Caki2 (cell line): Measurements from ENCODE around the gene PARD6A. TPM values are rescaled to one million over a fixed set of nuclear protein-coding genes. Genes with fewer than 3 reads are reported as not detected.

Experiments used
- DNase-seq: peaks from one replicate; pipeline ENCODE4 v3.0.0-alpha.2; 2015; ENCODE audit warnings: low read depth
- in situ Hi-C: cut with HindIII; loops from 2 replicates; pipeline ENCODE4 v1.10.0; 2016; ENCODE audit warnings: low sequenced_read_pairs, low pct_unique_long_range_greater_than_20kb, mixed read lengths
- total RNA-seq: library from RNA; depleted of rRNA; stranded (reverse); fragments of >200 nt; shearing (Covaris generic); gene quantifications from 2 replicates; pipeline ENCODE4 v1.2.3, GENCODE V29; 2014; ENCODE audit warnings: low replicate concordance

Gene PARD6A
- total RNA-seq, 1 experiment from 2014 or later: 5.3 TPM

GRCh38 chr16:67664258-67664657, 3.5 kb downstream of the PARD6A start:
- in situ Hi-C loops: no loop called here
- DNase-seq: no peak

GRCh38 chr16:67664871-67665270, 4.1 kb downstream of the PARD6A start:
- no peak for DNase-seq
- in situ Hi-C loops: no loop called here

DNA sequence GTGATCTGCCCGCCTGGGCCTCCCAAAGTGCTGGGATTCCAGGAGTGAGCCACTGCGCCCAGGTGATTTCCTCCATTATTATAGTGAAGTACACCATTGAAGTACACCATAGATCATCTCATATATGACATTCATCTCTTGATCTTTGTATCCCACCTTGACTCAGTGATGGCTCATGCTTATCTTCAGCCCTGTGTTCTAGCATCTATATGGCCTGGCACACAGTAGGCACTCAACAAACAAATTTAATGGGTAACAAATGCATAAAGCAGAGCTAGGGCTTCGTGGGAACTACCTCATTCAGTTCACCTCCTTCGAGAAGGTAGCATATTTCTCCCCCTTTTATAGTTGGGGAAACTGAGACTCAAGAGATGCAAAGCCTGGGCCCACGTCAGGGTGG, 4.8 kb downstream of the PARD6A start:
- no peak for DNase-seq
- in situ Hi-C loops: no loop called here

- in situ Hi-C loops: no loop called here
These were observed 5.3 kb downstream of the PARD6A start for GRCh38 chr16:67666032-67666551.

DNA sequence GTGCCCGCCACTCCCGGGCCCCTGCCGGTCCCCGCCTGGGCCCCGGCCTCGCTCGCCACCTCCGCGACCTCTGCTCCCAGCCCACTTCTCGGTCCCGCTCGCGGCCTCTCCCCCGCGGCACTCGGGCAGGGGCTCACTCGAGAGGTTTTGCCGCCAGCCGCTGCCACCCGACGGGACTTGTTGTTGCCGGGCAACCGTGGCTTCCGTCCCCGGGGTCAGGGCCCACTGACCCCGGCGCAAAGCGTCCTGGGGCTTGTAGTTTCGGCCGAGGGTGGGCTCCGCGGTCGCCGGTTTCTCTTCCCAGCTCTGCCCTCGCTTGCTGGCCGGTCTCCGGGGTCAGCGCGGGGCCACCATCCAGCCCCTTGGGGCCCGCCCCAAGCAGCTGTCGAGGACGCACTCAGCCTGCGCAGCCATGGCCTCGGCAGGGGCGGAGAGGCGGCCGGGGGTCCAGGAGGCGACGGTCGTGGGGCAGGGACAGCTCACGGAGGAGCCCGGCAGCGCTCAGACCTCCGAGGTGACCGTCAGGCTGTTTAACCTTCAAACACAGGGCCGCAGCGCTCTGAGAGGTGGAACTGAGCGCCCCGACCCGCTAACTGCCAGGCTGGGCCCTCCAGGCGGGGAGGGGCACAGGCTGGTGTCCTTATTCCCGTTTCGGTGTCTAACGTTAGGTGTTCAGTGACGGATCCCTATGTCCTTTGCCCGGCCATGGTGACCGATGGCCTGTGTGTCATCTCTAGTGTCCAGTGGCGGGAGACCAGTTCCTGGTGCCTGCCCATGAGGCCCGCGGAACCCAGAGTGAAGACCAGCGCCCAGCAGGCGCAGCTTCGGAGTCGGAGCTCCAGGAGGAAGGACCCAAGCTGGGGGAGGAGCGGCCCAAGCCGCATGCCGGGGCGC, 6.0 kb downstream of the PARD6A start, which contains the start of the genes C16orf86 and ENKD1:
Gene C16orf86, plus strand, starts transcription at position 256 of the 894 bp plus-strand sequence. Its CDS starts 157 bp downstream, at position 413.
Gene ENKD1, minus strand, starts transcription at position 192 of the 894 bp plus-strand sequence. CDS start 308 bp downstream, outside the sequence.
- in situ Hi-C loops: no loop called here

More at GRCh38 chr16:67666032-67666551, 5.3 kb downstream of the PARD6A start:
- no peak for DNase-seq

GRCh38 chr16:67667453-67667816, 6.7 kb downstream of the PARD6A start:
- no peak for DNase-seq
- in situ Hi-C loops: no loop called here

More for the DNA sequence above, 6.0 kb downstream of the PARD6A start, which contains the start of the genes C16orf86 and ENKD1:
- DNase-seq: no peak

DNA sequence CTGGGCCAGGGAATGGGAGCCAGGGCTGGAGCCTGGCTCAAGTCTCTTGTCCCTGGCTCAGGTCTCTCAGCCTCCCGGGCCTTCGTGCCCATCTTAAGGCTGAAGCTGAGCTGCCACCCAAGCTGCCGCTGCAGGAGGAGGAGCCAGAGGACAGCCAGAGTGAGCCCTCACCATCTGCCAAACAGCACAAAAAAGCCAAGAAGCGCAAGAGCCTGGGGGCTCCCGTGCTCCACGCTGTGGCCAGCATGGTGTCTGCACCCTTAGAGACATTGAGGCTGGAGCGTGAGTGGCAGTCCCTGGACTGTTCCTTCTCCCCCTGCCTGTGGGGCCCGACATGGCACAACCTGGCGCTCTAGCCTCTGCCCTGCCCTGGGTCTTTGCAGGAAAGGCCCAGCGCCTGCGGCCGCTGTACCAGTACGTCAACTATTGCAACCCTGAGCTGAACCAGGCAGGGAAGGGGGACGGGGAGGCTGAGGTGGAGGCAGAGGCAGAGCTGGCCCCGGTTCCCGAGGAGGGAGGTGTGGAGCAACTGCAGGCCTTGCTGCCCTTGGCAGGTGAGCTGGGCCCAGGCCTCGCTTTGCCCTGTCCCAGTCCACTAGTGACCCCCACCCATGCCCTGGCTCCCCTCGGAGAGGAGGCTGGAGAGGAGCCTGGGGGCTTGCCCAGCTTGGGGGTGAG, 7.2 kb downstream of the PARD6A start:
- peak; percentile 27 for DNase-seq
- in situ Hi-C loops: no loop called here

- no peak for DNase-seq
- in situ Hi-C loops: no loop called here
These were observed 7.9 kb downstream of the PARD6A start for GRCh38 chr16:67668495-67669157.

- in situ Hi-C loops: no loop called here
- no peak for DNase-seq
These were observed 8.8 kb downstream of the PARD6A start for GRCh38 chr16:67669499-67670101.

- no peak for DNase-seq
- in situ Hi-C loops: no loop called here
These were observed 11.5 kb downstream of the PARD6A start for GRCh38 chr16:67672306-67672705.

DNA sequence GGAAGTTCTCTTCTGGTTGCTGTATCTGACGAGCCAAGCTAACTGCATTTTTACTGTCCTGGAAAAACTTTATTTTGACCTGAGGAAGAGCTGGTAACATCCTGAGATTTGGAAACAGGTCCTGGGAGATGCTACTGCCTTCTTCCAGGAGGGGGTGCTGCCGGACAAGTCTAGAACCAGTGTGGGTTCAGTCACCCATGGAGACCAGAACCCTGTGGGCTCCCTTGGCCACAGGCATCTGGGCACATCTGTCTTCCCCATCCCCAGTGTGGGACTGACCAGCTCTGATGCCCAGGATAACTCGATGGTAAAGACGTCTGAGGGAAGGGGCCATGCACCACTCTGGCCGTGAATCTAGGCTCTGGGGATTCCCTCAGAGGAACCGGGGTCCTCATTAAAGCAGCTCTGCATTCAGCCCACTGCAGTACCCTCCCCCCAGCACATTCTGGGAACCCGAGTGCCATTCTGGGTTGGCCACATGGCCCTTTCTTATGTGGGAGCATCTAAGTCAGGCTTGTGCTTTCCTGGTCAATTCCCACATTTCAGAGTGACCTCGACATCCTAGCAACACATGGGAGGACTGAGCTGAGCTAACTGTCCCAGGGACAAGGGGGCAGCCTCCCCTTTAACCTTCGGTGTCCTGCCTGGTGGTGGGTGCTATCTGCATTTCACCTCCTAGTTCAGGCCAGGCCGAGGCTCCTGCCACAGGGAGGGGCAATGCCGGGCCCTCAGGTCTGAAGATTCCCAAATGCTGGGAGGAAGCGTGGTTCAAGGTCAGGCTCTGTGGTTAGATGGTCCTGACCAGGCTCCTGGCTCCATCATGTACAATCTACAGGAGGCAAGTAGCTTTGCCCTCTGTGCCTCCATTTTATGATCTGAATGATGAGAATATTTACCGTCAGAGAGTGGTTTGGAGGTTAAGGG, 12.2 kb downstream of the PARD6A start:
- peak; percentile 31 for DNase-seq
- in situ Hi-C loops: no loop called here

DNA sequence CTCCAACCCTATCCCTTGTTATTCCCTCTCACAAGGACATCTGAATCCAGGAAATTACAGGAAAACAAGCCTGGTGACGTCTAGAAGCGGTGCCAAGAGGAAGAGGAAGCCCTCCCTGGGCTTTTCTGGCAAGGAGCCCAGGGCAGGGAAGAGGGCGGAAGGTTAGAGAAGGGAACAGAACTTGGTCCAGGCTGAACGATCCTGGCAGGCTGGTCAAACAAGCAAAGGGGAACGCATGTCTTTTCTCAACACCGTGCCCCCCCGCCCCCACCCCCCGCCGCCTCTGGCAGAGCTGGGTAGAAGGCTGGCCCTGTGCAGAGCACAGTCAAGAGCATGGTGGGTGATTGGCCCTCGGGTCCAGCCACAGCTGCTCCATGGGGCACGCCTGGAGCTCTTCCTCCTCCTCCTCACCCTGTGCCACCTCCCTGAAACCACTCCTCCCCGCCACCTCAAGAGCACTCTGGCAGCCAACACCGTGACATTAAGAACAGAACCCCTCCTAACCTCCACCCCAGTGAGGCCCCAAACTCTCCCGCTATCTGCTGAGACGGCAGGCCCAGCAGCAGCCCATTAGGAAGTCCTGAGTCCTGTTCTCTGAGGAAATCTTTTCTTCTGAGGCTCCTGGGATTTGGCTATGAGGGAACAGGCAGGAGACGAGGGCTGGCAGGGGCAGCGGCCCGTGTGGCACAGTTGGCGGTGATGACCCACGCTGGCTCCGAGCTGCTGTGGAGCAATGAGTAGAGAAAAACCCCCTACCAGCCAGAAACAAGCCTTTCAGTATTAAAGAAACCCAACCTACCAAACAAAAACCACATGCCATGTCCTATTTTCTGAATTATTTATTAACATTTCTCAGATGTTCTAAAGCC, 13.2 kb downstream of the PARD6A start:
- DNase-seq: no peak
- in situ Hi-C loops: no loop called here

DNA sequence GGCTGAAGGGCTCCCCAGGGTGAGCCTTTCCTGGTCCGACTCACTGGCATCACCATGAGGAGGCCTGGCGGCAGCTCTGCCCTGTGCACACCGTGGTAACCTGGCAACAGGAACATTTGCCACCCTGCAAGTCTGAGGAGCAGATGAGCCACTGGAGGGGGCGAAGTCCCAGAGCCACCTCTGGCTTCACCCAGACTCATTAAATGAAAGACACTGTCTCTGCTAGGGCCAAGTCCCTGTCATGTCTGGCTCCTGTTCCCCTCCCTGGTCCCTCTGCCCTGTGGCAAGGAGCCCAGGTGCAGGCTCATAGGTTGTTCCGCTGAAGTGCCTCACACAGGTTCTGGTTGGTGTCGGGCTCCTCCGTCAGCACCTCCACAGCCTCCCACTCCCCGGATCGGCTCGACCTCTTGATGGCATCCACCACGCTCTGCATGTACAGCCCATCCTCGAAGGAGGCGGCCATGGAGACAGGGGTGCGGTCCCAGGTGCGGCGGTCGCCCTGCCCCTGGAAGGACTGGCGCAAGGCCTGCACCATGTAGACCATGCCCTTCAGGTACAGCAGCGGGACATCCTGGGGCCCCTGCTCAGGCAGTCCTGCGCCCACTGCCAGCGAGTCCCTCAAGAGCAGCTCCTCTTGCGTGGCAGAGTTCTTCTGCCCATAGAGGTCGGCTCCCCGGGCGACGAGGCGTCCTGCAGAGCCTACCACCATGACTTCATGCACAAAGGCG, 14.3 kb downstream of the PARD6A start:
- in situ Hi-C loops: no loop called here
- DNase-seq: no peak

GRCh38 chr16:67675579-67675935, 14.8 kb downstream of the PARD6A start:
- in situ Hi-C loops: no loop called here
- no peak for DNase-seq

DNA sequence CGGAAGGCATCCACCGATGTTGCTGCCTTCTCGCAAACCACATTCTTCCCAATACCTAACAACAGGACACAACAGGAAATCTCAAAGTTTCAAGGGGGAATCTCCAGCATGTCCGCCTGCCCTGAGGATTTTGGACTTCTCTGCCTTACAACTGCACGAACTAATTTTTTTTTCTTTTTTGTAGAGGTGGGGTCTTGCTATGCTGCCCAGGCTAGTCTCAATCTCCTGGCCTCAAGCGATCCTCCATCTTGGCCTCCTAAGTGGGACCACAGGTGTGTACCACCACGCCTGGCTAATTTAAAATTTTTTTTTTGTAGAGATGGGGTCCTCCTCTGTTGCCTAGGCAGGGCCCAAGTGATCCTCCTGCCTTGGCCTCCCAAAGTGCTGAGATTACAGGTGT, 15.2 kb downstream of the PARD6A start:
- in situ Hi-C loops: no loop called here
- no peak for DNase-seq

DNA sequence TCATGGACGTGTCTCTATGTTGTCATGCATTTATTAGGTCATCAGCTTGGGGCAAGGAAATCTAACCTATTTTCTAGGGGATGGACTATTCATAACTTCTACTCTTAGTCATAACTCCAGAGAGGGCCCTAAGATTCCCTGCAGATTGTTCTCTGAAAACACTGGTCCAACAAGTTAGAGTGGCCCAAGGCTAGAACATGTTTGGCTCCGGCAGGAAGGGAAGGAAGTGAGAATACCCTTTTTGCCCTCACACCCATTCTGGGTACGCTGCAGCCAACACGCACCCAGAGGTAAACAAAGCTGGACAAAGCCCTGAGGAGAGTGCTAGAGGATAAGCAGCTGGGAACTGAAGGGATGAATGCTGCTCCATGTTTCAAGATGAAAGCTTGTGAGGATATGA, 15.8 kb downstream of the PARD6A start:
- DNase-seq: no peak
- in situ Hi-C loops: no loop called here
